Endodermal cell (in vitro differentiated cells): ENCODE data around the gene INAFM1. TPM values are rescaled to one million over a fixed set of nuclear protein-coding genes. Genes with fewer than 3 reads are reported as not detected.

Experiments used
- DNase-seq: peaks from one replicate; pipeline ENCODE4 v3.0.0-alpha.2; 2017
- H3K27ac ChIP-seq: 2 replicates; pipeline ENCODE4 v1.5.1; 2013; ENCODE audit warnings: mild to moderate bottlenecking, low read depth, low read length, moderate library complexity
- H3K27me3 ChIP-seq: 2 replicates; pipeline ENCODE4 v1.6.1; 2013; ENCODE audit warnings: mild to moderate bottlenecking, low read length, moderate library complexity; ENCODE audit not compliant: insufficient read depth, control insufficient read depth, poor library complexity, severe bottlenecking
- H3K36me3 ChIP-seq: 2 replicates; pipeline ENCODE4 v1.7.0; 2013; ENCODE audit warnings: mild to moderate bottlenecking, low read length, moderate library complexity; ENCODE audit not compliant: control insufficient read depth, insufficient read depth
- H3K4me1 ChIP-seq: one replicate; pipeline ENCODE4 v1.7.0; 2013; ENCODE audit warnings: low read length; ENCODE audit not compliant: control insufficient read depth, insufficient read depth
- H3K4me3 ChIP-seq: 2 replicates; pipeline ENCODE4 v1.5.1; 2013; ENCODE audit warnings: mild to moderate bottlenecking, low read length, moderate library complexity
- H3K9ac ChIP-seq: 2 replicates; pipeline ENCODE4 v1.6.1; 2013; ENCODE audit warnings: mild to moderate bottlenecking, low read length, moderate library complexity; ENCODE audit not compliant: poor library complexity, severe bottlenecking; ENCODE audit errors: extremely low read depth
- H3K9me3 ChIP-seq: 2 replicates; pipeline ENCODE4 v1.6.1; 2013; ENCODE audit warnings: mild to moderate bottlenecking, low read length, moderate library complexity; ENCODE audit not compliant: control insufficient read depth
- H3K27ac Mint-ChIP-seq: 2 replicates; pipeline ENCODE4 v1.8.0; 2020; ENCODE audit warnings: mixed read lengths
- H3K27me3 Mint-ChIP-seq: 2 replicates; pipeline ENCODE4 v1.8.0; 2021; ENCODE audit warnings: mild to moderate bottlenecking, mixed read lengths; ENCODE audit not compliant: insufficient read depth
- H3K36me3 Mint-ChIP-seq: 2 replicates; pipeline ENCODE4 v1.8.0; 2020; ENCODE audit warnings: low read depth, mixed read lengths
- H3K4me1 Mint-ChIP-seq: 2 replicates; pipeline ENCODE4 v1.8.0; 2020; ENCODE audit warnings: mixed read lengths
- H3K4me3 Mint-ChIP-seq: 2 replicates; pipeline ENCODE4 v1.8.0; 2020; ENCODE audit warnings: mild to moderate bottlenecking, moderate library complexity, mixed read lengths
- H3K9me3 Mint-ChIP-seq: 2 replicates; pipeline ENCODE4 v1.8.0; 2020; ENCODE audit warnings: mild to moderate bottlenecking, mixed read lengths
- WGBS, 2 experiments: methylation state at CpG; one replicate each; pipeline versions ENCODE4 v1.1.5 to v1.1.7; 2013; ENCODE audit warnings: missing lambda C conversion rate in 2 of 2, mixed read lengths in 1 of 2; ENCODE audit not compliant: insufficient coverage in 1 of 2, insufficient read length in 1 of 2; 5-methylcytosine and 5-hydroxymethylcytosine counted together
- total RNA-seq, 2 donors: library from RNA; stranded (reverse); fragmentation: NEBNext Ultra II Directional in 1 of 2; extraction: Animal tissue kit (Norgen Biotek cat#: 25700) in 1 of 2; gene quantifications; 2 replicates in 1 of 2; 3 replicates in 1 of 2; pipeline ENCODE4 v1.2.1, GENCODE V29; 2021
- TF ChIP-seq, protein P1 (sequence below): fragments of 200-600 bp; sonication (generic); conservative IDR thresholded peaks from 2 replicates; pipeline ENCODE4 v1.5.0; 2021; ENCODE audit warnings: antibody characterized with exemption, mild to moderate bottlenecking

The INAFM1 gene
- total RNA-seq, 2 donors from 2014 or later = 8.7 to 11.5 TPM

DNA sequence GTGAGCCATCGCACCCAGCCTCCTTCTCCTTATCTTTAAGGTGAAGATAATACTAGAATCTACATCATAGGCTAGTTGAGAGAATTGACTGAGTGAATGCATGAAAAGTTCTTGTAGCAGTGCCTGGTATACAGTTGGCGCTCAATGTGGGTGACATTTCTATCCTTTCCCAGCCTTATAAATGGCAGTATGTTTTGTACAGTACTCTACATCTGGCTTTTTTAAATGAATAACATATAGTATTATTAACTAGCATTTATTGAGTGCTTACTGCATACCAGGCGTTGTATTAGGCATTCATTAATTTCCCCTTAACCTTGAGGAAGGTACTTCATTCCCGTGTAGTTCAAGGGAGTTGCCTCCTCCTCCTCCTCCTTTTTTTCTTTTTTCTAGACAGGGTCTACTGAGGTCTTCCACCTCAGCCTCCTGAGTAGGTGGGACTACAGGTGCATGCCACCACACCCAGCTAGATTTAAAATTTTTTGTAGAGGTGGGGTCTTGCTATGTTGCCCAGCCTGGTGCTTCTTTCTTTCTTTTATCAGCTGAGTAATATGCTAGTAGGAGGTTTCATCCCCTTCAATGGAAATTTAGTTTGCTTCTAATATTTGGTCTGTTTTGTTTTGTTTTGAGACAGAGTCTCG is 37.8 kb downstream of the INAFM1 start:
- WGBS, 2 experiments = 93% methylated on average over 3 to 5 of the region's 5 CpGs
- peaks cover 3% of the 10 kb centered on the region for H3K9me3 Mint-ChIP-seq
- no peak overlapping the region for H3K4me3 ChIP-seq
- no peaks in the 10 kb centered on the region for H3K4me1 ChIP-seq
- TF ChIP-seq, protein P1, sequence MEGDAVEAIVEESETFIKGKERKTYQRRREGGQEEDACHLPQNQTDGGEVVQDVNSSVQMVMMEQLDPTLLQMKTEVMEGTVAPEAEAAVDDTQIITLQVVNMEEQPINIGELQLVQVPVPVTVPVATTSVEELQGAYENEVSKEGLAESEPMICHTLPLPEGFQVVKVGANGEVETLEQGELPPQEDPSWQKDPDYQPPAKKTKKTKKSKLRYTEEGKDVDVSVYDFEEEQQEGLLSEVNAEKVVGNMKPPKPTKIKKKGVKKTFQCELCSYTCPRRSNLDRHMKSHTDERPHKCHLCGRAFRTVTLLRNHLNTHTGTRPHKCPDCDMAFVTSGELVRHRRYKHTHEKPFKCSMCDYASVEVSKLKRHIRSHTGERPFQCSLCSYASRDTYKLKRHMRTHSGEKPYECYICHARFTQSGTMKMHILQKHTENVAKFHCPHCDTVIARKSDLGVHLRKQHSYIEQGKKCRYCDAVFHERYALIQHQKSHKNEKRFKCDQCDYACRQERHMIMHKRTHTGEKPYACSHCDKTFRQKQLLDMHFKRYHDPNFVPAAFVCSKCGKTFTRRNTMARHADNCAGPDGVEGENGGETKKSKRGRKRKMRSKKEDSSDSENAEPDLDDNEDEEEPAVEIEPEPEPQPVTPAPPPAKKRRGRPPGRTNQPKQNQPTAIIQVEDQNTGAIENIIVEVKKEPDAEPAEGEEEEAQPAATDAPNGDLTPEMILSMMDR = no peak
- peaks cover 2% of the 10 kb centered on the region for H3K27me3 Mint-ChIP-seq
- H3K4me1 Mint-ChIP-seq = peaks cover 4% of the 10 kb centered on the region
- H3K4me3 Mint-ChIP-seq = no peak overlapping the region
- no peaks in the 10 kb centered on the region for H3K27me3 ChIP-seq
- H3K36me3 Mint-ChIP-seq = no peaks in the 10 kb centered on the region
- DNase-seq = no peak
- H3K9ac ChIP-seq = no peak overlapping the region
- H3K27ac Mint-ChIP-seq = no peak overlapping the region
- no peaks in the 10 kb centered on the region for H3K9me3 ChIP-seq
- H3K36me3 ChIP-seq = no peaks in the 10 kb centered on the region
- H3K27ac ChIP-seq = no peak overlapping the region

DNA sequence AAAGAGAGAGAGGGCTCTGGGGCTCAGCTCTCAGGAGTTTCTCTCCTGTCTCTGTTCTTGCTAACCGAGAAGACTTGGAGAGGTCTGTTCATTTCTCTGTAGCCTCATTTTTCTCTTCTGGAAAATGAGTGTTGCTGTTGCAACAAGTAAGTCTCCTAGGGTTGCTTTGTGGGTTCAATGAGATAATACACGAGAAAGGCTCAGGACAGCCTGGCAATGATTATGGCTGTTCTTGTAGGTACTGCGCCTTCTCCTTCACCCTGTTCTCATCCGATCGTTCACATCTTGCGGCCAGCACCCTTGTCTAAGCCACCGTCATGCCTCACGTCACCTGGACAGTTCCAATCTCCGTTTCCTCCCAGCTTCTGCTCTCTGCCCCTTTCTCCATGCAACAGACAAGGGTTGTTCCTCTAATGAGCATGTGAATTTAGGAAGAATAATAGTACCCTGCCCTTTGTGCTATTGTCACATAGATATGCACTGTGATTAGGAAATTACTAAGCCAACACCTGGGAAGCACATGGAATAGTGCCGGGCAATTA is 39.1 kb downstream of the INAFM1 start:
- Mint-ChIP-seq H3K36me3 (no peaks in the 10 kb centered on the region), H3K9me3 (peaks cover 3% of the 10 kb centered on the region), H3K4me1 (peaks cover 4% of the 10 kb centered on the region), H3K4me3 (no peak overlapping the region), H3K27ac (no peak overlapping the region), H3K27me3 (peaks cover 2% of the 10 kb centered on the region)
- no peaks in the 10 kb centered on the region for H3K27me3 ChIP-seq
- no peak overlapping the region for H3K27ac ChIP-seq
- H3K9me3 ChIP-seq = no peaks in the 10 kb centered on the region
- no peak for DNase-seq
- TF ChIP-seq, protein P1 = no peak
- H3K9ac ChIP-seq = no peak overlapping the region
- H3K36me3 ChIP-seq = no peaks in the 10 kb centered on the region
- H3K4me1 ChIP-seq = no peaks in the 10 kb centered on the region
- no peak overlapping the region for H3K4me3 ChIP-seq
- 91 to 92% methylated on average over 9 to 10 of the region's 10 CpGs for WGBS, 2 experiments

DNA sequence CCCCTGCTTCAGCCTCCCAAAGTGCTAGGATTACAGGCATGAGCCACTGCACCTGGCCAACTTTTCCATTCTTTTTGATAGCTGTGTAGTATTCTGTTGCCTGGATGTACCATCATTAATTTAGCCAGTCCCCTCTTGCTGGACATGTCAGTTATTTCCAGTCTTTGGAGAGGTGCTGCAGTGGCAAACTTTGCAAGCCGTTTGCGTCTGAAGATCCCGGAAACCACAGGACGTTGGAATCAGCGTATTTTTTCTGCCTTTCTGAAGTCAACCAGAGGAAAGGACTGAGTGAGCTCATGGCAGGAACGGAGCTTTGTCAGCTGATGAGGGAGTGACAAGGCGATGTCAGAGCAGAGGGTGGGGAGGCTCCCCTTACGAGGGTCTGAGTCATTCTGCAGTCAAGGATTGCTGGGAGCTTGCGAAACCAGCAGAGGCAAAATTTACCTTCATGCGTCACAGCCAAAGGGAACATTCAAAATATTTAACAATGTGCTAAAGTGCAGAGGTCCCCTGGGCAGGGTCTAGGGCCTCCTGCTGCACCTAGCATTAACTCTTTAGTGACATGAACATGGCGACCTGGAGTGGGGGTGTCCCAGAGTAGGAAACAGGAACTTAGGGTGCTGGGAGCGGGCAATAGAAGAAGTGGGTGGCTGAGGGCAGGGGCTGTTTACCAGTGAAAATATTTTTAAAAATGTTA is 40.6 kb downstream of the INAFM1 start:
- H3K9ac ChIP-seq = no peak overlapping the region
- Mint-ChIP-seq H3K9me3 (peaks cover 3% of the 10 kb centered on the region), H3K4me1 (peaks cover 4% of the 10 kb centered on the region), H3K27me3 (peaks cover 2% of the 10 kb centered on the region), H3K4me3 (no peak overlapping the region), H3K27ac (no peak overlapping the region), H3K36me3 (no peaks in the 10 kb centered on the region)
- no peaks in the 10 kb centered on the region for H3K4me1 ChIP-seq
- 48 to 66% methylated on average over 11 to 12 of the region's 12 CpGs for WGBS, 2 experiments
- no peaks in the 10 kb centered on the region for H3K9me3 ChIP-seq
- H3K36me3 ChIP-seq = no peaks in the 10 kb centered on the region
- TF ChIP-seq, protein P1 = no peak
- no peaks in the 10 kb centered on the region for H3K27me3 ChIP-seq
- no peak overlapping the region for H3K27ac ChIP-seq
- DNase-seq = peak; percentile 77
- no peak overlapping the region for H3K4me3 ChIP-seq
